ENCODE results near the gene DSTYK.
A peak's percentile ranks its signal among the peaks of the same experiment; 100 is the strongest.
"Not testable (repeated sequence)": the region's sequence is repeated elsewhere in the genome, so short reads cannot be mapped to it uniquely, and the experiment has no call there.

DSTYK gene

DNA sequence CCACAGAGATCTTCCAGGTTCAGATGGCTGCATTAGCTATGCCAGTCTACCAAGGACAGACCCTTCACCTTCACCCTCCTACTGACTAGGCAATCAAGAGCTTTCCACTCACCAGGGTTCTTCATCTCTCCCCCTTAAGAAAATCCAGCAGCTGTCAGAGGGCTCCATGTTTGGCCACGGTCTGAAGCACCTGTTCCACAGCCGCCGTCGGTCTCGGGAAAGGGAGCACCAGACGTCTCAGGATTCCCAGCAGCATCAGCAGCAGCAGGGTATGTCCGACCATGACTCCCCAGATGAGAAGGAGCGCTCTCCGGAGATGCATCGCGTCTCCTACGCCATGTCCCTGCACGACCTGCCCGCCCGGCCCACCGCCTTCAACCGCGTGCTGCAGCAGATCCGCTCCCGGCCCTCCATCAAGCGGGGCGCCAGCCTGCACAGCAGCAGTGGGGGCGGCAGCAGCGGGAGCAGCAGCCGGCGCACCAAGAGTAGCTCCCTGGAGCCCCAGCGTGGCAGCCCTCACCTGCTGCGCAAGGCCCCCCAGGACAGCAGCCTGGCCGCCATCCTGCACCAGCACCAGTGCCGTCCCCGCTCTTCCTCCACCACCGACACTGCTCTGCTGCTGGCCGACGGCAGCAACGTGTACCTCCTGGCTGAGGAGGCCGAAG, 30.0 kb upstream of the DSTYK start:
- DNase-seq, result no peak

DNA sequence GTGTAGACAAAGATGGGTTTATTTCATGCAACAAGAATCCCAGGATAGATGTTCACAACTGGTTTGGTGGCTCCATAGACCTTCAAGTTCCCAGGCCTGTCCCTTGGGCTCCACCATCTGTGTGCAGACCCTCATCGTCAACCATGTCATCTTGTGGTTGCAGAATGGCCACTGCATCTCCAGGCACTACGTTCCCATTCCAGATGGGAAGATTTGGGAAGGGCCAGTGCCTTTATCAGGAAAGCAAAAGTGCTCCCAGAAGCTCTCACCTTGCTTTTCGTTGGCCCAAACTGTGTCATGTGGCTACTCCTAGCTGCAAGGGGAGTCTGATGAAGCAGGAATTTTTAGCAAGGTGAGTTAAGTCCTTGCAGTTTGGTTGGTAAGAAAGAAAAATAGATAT, 29.1 kb upstream of the DSTYK start:
- DNase-seq, result no peak

DNA sequence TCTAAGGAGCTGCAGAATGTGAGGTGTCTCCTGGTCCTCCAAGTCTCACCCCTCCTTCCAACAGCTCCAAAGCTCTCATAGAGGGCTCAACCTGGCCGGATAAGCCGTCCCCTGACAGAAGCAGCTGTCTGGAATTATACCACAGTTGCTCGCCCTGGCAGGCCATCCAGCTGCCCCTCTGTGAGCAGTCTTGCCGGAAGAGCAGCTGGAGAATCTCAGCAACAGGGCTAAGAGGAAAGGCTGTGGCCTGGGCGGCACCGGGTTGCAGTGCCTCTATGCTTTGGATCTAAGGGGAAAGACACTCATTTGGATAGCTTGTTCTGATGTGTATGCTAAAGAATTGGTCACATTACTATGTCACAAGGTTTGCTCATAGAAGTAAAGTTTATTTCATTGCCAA, 28.6 kb upstream of the DSTYK start:
- DNase-seq, result no peak

DNA sequence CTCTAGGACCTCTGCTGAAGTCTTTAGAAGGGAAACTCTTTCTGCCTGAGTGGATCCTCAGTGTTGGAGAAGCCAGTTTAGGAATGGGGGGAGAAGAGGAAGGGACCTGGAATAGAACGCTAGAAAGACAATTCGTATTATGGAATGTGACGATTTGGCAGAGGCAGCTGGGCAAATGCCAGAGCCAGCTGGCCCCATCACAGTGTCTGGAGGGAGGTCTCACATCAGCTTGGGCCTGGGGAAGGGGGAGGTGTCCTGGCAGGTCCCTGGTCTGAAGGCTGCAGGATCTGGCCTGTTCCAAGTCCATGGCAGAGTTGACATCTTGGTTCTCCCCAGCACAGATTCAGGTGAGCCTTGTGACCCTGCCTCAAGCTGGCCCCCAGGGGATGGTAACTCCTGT, 27.6 kb upstream of the DSTYK start:
- DNase-seq, result no peak

DNA sequence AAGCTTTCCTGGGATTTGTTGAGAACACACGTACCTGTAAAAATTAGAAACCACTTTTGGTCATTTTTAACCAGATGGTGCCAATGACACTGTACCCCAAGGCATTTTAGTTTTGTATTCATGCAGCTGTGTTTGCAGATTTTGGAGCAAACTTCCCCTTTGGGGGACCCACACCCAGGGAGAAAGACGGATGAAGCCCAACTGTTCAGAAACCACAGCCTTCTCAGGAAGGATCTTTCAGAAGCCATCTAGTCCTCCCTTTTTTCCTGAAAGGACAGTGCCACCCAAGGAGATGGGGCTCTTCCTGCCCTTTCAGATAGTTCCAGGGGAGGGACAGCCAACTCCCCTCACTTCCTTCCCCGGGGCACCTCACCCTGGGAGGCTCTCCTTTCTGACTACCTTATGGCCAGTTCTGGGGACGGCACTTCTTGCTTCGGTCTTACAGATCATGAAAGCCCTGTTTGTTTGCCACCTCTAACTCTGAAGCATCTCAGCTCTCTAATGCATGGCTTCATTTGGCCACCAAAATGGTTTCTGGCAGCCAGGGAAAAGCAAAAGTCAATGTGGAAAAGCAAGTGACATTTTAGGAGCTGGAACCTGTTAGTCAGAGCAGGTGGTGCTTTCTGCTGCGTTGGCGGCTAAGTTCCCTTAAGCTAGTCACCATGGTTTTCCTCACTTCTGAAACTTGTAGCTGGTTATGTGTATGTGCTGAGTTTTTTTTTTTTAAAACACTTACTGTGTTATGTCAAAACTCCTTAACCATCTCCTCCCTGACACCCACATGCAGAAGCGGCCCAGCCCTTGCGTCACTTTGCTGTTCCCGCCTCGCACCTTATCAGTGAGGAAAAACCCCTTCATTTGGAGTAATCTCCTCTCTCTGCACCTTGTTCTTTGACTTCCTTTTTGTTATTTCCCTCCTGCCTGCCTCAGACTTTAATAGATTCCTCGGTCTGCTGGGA, 26.3 kb upstream of the DSTYK start:
- peak; percentile 86 to 95 (median 90) for DNase-seq

DNA sequence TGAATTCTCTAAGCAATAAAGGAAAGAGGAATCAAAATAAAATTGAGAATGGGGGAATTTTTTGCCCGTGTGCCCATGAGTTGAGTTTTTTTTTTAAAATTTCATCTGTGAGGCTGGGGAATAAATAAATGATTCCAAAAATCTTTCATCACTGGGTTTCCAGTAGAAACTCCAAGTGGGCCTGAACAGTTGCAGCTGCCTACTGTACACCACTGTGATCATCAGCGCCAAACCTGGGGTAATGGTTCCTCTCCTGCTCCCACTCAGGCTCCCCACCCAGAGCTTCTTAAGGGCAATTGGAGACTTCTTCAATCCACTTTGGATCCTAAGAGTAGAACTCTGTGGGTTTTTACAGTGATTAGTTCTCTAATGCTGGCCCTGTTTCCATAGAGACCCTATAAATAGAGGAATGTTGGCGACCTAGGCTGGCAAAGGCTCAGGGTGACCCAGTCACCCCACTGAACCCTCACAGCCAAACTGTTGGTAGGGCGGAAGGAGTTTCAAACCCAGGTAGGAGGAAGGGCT, 25.5 kb upstream of the DSTYK start:
- peak; percentile 72 to 86 (median 84) for DNase-seq

DNA sequence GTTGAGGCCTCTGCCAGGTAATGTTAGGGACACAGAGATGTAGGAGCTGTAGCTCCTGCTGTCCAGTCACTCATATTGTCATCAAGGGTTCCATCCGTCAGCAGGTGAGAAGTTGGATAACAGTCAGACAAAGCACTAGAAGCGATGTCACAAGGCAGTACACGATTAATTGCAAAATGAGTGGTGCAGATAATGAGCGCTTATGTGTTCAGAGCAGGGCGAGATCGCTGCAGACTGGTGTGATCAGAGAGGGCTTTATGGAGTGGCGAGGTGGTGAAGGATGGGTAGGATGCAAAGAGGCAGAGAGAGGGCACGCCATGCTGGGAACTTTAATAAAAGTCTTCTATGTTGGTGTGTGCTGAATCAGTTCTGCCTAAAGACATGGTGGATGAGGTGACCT, 25.0 kb upstream of the DSTYK start:
- DNase-seq, result peak in 1 of 3 donors; percentile 28

DNA sequence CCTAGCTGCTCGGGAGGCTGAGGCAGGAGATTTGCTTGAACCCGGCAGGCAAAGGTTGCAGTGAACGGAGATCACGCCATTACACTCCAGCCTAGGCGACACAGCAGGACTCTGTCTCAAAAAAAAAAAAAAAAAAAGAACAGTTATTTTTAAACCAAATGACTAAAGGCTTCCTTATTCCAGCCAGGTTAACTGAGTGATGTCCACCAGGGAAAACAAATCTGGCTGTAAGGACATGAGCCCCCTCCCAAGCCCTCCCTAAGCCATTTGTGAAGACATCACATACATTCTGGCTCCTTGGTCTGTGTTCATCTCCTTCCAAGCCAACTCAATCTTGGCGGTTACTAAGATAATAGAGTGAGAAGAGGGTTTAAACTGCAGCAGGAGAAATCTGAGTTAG, 24.4 kb upstream of the DSTYK start:
- no peak for DNase-seq

DNA sequence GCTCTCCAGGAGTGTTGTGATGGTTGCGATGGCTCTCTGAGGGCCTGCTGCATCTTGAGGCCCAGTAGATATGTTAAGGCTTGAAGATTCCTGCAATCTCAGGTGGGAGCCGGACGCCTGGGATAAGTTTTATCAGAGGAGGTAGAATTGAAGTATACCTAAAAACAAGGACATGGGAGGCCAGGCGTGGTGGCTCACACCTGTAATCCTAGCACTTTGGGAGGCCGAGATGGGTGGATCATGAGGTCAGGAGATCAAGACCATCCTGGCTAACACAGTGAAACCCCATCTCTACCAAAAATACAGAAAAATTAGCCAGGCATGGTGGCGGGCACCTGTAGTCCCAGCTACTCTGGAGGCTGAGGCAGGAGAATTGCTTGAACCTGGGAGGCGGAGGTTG, 22.5 kb upstream of the DSTYK start:
- DNase-seq, result not testable (repeated sequence)

DNA sequence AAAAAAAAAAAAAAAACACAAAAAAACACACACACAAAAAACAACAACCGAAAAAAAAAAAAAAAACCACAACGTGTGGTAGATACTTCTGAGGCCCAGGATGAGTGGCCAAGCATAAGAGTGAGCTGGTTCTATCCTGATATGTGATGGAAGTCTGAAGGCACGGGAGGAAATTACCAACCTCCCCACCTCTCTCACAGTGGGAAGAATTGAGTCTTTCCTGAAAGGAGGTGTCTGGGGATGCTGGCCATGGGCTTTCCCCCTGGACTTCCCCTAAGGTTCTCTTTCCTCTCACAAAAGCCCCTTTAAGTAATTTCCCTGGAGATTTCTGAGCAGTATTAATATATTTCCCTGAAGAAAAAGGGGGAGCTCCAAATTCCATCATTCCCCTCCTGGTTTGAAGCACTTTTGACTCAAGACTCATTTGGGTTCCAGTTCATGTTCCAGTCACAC, 21.5 kb upstream of the DSTYK start:
- peak; percentile 79 to 93 (median 84) for DNase-seq

DNA sequence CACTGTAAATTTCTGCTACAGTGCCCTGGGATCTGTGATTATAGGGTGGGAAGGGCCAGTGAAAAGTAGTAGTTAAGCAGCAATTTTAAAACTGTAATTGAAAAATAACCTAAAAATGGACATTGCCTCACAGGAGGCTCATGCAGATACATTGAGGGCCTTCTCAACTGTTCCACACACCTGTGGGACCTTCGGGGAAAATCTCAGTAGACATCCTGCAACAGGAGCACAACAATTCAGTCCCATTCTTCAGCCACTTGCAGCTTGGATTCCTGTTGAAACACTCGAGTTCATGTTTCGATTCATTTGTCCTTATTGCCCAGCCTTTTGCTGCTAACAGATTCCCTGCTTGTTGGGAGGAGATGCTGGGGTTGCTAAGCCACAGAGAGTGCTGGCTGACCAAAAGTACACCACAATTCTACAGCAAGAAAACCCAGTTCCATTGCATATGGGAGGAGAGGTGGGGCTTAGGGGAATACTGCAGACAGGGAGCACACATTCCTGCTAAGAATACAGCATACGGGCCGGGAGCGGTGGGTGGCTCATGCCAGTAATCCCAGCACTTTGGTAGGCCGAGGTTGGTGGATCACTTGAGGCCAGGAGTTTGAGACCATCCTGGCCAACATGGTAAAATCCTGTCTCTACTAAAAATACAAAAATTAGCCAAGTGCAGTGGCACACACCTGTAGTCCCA, 20.8 kb upstream of the DSTYK start:
- no peak for DNase-seq

DNA sequence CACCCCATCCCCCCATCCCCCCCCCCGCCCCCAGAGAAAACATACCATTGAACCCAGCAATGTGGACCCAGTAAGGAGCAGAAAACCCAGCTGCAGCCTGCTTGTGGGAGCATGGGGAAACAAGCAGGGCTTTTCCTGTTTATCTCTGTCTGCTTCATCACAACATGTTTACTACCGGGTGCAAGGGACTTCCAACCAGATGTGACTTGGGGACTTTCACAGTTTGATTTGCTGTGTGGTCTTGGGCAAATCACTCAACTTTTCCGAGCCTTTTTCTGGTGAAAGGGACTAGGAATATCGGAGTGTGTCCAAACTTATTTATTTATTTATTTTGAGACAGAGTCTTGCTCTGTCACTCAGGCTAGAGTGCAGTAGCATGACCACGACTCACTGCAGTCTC, 19.5 kb upstream of the DSTYK start:
- peak in 2 of 3 donors; percentile 46 to 53 for DNase-seq

DNA sequence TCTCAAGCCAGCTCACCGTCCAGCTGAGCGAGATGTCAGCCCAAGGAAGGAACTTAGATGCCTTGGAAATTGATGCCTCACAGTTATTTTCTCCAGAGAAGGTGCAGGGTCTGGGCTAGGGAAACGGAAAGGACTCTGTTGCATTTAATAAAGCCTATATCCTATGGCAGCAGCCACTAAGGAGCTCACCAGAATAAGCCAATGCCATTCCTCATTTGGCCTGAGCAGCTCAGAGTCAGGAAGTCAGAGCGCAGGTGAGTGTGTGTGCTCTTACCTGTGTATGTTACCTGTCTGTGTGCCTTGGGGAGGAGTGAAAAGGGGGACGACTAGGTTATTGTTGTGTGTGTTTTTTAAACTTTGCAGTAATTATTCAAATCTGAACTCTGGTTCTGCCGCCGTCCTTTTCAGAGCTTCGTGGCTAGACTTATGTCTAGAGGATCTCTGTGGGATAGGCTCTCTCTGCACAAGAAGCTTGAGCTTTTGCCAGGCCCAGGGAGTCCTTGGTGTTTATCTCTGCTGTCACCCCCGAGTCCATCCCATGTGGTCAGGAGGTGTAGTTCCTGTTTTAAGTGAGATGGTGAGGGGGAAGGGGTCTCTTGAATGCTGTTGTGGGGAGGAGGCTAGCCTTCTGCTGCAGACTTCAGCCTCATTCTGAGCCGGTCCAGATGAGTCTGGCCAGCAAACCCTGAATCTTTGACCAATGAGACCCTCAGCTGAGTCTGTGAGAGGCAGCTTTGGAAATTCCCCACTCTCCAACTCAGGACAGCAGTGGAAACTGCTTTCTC, 18.6 kb upstream of the DSTYK start:
- peak; percentile 34 to 63 (median 63) for DNase-seq

DNA sequence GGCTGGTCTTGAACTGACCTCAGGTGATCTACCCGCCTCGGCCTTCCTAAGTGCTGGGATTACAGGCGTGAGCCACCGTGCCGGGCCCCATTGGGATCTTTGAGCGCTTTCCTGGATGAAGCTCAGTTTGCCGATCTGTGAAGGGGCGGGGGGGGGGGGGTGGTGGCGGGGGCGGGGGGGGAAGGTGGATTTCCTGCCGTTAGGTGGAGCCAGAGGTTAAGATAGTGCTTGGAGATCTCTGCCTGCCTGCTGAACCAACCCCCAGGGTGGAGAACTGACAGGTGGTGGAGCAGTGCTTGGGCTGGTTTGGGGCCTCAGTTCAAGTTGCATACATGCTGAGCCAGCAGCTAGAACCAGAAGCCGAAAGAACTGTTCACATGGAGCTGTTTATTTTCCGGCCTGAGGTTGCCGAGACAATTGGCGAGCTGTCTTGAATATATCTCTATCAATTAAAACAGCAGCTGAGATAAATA, 17.9 kb upstream of the DSTYK start:
- DNase-seq, result peak in 1 of 3 donors; percentile 54

DNA sequence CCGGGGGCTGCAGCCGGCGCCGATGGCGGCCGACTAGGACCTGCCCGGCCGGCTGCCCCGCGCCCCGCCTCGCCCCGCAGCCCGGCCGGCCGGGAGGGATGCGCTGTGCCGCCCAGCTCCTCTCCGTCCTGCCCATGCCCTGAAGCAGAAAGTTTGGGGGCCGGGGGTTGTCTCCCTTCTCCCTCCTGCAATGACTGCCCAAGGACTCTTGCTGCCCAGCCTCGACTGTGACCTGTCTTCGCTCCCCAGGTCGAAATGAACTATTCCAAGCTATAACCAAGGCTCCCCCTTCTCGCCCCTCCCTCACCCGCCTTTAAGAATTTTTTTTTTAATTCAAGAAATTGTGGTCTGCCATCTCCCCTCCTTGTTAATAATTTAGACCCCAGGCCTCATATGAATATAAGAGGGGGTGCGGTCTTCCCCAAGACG, 16.6 kb upstream of the DSTYK start:
- no peak for DNase-seq

DNA sequence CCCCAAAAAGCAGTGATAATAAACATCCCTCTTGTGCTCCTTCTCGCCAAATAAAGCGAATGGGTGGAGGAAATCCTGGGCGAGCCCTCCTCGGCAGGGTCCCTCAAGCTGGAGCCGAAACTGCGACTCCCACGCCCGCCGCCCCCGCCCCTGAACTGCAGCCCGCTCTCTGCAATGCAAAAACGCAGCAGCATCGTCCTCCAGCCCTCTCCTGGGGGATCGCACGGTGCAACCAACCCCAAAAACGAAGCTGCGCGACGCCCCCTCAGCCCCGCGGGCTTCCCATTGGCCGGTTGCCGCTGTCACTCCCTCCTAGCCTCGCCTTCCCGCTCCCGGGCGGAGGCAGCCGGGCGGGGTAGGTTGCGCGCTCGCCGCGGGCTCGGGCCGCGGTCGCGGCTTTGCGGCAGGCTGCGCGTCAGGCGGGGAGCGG, 16.1 kb upstream of the DSTYK start, which contains the start of gene TMCC2:
TMCC2 (plus strand) TSS at position 363 of the 430 bp plus-strand sequence. CDS start 619 bp downstream, outside the sequence.
- DNase-seq, result peak; percentile 87 to 95 (median 89)

DNA sequence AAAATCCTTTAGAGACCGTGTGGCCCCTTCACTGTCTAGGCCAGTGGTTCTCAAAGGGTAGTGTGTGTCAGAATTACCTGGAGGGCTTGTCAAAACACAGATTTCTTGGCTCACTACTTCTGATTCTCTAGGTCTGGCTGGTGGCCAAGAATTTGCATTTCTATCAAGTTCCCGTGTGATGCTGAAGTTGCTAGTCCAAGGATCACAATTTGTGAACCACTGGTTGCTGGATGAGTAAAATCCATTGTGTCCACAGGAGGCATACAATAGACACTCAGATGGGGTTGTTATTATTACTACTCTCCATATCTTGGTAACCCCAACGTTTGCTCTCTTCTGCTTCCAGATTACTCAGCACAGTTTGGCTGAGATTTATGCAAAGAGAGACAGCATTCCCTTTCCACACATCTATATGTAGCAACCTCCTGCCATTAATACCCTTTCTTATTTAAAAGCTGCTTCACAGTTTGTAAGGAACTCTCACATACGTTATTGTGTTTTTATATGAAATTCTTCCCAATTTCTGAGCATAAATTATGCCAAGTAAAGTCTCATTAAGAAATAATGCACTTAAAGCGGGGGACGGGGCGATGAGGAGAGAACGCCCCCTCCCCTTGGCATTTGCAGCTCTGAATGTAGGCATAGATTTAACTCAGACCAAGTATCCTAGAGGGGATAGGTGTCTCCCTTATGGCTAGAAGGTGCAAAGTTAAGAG, 15.5 kb upstream of the DSTYK start:
- DNase-seq, result no peak

DNA sequence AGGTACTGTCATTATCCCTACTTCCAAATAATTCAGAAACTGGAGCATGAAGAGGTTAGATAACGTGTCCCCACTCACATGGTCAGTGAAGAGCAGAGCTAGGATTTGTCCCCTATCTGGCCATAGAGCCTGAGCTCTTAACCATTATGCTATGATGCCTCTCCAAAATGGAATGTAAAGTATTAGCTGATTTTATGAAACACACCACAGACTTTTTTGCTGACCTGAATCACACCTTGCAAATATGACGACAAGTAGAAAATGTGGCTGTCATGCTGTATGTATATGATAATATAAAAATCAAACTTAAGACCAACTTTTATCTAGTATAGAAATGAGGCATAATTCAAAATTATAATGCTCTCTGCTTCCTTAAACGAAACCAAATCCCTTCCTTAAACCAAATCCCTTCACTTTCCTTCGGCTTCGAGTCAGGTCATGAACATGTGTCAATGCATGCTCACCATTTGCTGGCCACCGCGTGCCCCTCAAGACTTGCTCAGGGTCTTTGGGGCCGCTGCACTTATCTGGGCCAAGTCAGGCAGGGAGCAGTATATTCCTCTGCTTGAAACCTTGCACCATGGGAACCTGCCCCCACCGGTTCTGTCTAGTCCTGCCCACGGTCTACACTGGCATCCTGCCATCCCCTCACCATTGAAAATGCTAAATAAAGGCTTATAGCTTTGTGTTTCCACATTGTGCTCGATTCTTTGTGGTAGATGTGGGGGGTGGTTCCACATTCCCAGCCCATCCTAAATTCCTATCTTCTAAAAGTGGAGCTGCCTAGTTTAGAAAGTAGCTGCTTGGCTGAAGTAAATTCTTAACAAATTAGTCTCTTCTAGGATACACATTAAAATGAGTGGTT, 14.6 kb upstream of the DSTYK start:
- DNase-seq, result no peak

DNA sequence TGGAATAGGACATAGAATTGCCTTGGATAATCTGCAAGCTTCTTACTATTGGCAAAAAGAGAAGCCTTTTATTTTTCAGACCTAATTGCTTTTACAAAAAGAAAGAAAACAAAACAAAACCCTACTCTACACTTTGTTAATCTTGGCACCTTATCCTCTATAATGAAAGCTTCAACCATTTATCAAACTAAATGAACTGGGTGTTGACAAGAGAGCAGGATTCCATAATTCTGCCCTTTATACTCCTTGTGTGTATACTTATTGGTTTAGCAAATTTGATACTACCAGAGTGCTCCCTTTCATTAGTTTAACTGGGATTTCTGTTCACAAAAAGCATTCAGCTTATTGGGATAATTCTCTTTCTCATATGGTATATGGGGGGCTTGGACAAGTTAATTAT, 13.2 kb upstream of the DSTYK start:
- no peak for DNase-seq

DNA sequence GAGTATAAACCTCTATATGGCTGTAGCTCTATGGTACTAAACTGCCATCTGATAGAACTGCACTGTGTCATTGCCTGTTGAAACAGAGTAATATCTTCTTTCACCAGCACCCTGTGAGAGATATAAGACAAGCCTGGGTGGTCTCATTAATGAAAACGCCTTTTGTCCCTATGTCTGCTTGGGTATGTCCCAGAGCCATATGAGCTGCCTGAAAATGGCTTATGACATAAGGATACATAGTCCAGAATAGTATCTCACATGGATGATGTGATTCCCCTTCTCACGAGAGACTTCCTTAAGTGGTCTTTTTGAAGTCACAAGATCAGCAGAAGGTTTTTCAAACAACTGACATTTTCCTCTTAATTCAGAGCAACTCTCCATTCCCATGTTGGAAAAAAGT, 8.9 kb upstream of the DSTYK start:
- no peak for DNase-seq

All from suppressor macrophage treated with lipopolysaccharide for 1 hour (primary cell).